ENCODE data around the gene GINS3.

- TF ChIP-seq POLR2A (IDR thresholded peaks at IDR 0.05) (no peak), CTCF (IDR thresholded peaks at IDR 0.05) (no peak)
Observed at GRCh38 chr16:58352690-58353089, 39.6 kb upstream of the GINS3 start.

Measured in heart left ventricle (tissue), 13 donors.